WERI-Rb-1 (cell line): ENCODE measurements around the gene CACNG6.
A peak's percentile ranks its signal among the peaks of the same experiment; 100 is the strongest.
"Not testable (repeated sequence)": the region's sequence is repeated elsewhere in the genome, so short reads cannot be mapped to it uniquely, and the experiment has no call there.

ENCODE experiments used
- DNase-seq: peaks from one replicate; pipeline ENCODE4 v3.0.0-alpha.2; 2020
- H3K27ac ChIP-seq: fragments of 250-450 bp; sonication (Bioruptor Pico); 2 replicates; pipeline ENCODE4 v1.5.1; 2020; ENCODE audit warnings: mild to moderate bottlenecking, moderate library complexity
- H3K27me3 ChIP-seq: fragments of 250-450 bp; sonication (Bioruptor Pico); 2 replicates; pipeline ENCODE4 v1.5.1; 2021; ENCODE audit warnings: mild to moderate bottlenecking, low read depth, moderate library complexity; ENCODE audit not compliant: insufficient read depth, severe bottlenecking
- H3K36me3 ChIP-seq: fragments of 250-450 bp; sonication (Bioruptor Pico); 2 replicates; pipeline ENCODE4 v1.5.1; 2020; ENCODE audit warnings: mild to moderate bottlenecking, moderate library complexity
- H3K4me3 ChIP-seq: 2 replicates; pipeline ENCODE4 v1.5.1; 2011; ENCODE audit warnings: low read depth, mild to moderate bottlenecking, control low read depth, low read length
- H3K9me3 ChIP-seq: fragments of 250-450 bp; sonication (Bioruptor Pico); 2 replicates; pipeline ENCODE4 v1.5.1; 2021; ENCODE audit warnings: mild to moderate bottlenecking, moderate library complexity; ENCODE audit not compliant: severe bottlenecking
- TF ChIP-seq, protein P1 (sequence below): IDR thresholded peaks from 2 replicates; pipeline ENCODE4 v1.5.1; 2011; ENCODE audit warnings: low read depth, mild to moderate bottlenecking, control low read depth, inconsistent platforms, low read length

Gene CACNG6

DNA sequence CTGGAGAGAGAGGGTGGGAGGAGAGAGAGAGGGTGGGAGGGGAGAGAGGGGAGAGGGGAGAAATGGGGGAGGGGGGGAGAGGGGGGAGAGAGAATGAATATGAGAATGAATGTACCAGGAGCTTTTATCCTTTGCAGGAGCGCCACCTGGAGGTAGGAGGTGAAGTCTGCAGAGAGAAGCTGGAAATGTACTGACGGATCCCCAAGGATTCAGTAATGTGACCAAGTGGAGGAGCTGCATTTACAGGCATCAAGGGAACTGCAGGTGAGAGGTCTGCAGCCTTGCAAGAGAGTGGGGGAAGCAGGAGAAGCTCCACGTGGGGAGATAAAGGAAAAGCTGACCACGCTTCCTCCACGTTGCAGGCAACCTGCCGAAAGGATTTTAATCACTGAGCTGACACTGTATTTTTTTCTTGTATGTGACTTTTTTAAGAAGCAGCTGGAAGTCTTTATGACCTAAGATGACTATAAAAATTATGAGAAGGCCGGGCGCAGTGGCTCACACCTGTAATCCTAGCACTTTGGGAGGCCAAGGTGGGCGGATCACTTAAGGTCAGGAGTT is 38.6 kb downstream of the CACNG6 start:
- Histone ChIP-seq H3K27ac (no peak overlapping the region), H3K9me3 (peaks cover 2% of the 10 kb centered on the region), H3K27me3 (peaks cover 66% of the 10 kb centered on the region), H3K4me3 (no peak overlapping the region), H3K36me3 (no peaks in the 10 kb centered on the region)
- DNase-seq: peak; percentile 69
- TF ChIP-seq, protein P1, sequence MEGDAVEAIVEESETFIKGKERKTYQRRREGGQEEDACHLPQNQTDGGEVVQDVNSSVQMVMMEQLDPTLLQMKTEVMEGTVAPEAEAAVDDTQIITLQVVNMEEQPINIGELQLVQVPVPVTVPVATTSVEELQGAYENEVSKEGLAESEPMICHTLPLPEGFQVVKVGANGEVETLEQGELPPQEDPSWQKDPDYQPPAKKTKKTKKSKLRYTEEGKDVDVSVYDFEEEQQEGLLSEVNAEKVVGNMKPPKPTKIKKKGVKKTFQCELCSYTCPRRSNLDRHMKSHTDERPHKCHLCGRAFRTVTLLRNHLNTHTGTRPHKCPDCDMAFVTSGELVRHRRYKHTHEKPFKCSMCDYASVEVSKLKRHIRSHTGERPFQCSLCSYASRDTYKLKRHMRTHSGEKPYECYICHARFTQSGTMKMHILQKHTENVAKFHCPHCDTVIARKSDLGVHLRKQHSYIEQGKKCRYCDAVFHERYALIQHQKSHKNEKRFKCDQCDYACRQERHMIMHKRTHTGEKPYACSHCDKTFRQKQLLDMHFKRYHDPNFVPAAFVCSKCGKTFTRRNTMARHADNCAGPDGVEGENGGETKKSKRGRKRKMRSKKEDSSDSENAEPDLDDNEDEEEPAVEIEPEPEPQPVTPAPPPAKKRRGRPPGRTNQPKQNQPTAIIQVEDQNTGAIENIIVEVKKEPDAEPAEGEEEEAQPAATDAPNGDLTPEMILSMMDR: peak; percentile 67

DNA sequence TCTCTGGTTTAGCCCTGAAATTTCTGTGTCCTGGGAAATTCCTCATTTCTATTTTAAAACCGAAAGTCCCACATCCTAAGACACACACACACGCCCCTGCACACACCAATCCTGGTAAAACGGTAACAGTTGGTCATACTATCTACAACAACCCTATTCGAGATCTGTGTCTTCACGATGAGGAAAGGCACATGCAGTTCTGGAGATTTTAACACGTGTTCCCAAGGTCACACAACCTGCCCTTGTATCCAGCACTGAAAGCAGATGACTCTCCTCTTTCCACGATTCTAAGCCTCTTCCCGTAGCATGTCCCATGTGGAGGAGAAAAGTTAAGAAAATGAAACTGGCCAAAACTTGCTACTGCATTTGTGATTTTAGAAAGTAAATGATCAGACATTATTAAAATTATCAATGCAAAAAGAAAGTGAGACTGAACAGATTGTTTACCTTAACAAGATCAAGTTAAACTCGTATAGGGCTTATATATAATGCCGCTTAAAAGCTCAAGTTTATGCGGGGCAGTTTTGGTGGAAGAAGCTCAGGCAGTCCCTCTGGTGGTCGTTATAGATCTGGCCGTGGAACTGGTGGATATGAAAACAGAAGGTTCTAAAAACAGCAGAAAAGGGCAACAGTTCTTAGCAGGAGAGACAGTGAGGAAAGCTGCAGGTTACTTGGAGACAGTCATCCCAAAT is 39.6 kb downstream of the CACNG6 start:
- Histone ChIP-seq H3K36me3 (no peaks in the 10 kb centered on the region), H3K4me3 (no peak overlapping the region), H3K9me3 (peaks cover 2% of the 10 kb centered on the region), H3K27ac (no peak overlapping the region), H3K27me3 (peaks cover 60% of the 10 kb centered on the region)
- TF ChIP-seq, protein P1: peak; percentile 22; the same call in 1 of the 2 replicates
- peak; percentile 19 for DNase-seq

DNA sequence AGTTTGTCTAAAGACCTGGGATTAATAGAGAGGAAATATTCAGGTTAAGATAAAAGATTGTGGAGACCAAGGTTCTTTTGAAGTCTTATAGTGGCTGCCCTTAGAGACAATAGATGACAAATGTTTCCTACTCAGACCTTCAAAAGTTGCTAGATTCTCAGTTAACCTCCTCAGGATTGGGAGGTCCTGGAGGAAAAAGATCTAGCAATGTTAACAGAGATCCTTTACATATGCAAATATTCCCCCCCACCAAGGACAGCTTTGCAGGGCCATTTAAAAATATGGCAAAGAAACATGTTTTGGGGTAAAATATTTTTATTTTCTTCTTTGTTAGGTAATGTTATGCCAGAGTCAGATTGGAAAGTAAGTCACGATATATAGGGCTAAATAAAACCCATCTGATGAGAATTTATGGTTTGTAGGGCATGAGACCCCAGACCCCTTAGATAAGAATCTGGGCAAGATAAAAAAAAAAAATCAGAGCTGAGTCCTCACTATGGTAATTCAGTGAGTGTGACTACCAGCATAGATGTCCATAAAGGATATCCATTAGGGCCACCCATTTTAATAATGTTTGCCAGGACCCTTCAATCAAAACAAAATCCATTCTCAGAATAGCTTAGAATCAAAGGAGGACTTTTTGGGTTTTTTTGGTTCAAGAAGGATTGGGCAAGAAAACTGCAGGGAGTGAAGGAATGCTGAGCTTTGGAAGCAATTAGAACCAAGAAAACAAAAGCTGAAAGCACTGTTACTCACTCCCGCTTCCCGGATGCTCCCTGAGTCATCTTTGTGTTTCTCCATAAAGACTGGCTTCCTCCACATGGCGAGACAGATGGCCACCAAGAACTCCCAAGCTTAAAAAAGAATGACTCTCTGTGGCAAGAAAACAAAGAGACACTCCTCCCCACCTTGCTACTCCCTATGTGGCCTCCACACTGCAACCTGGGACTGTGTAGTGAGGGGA is 44.1 kb downstream of the CACNG6 start:
- DNase-seq: no peak
- Histone ChIP-seq H3K9me3 (no peaks in the 10 kb centered on the region), H3K27ac (no peak overlapping the region), H3K36me3 (no peaks in the 10 kb centered on the region), H3K4me3 (no peak overlapping the region), H3K27me3 (peaks cover 53% of the 10 kb centered on the region)
- TF ChIP-seq, protein P1: no peak

DNA sequence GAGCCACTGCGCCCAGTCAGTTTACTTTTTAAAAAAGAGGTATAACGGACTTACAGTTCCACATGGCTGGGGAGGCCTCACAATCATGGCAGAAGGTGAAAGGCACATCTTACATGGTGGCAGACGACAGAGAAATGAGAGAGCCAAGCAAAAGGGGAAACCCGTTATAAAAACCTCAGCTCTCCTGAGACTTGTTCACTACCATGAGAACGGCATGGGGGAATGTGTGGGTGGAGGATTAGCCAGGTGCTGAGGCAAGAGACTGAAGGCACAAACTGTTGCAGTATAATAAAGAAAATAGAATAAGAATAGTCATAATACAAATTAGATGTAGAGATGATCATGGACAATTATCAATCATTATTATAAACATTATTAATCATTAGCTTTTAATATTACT is 45.1 kb downstream of the CACNG6 start:
- H3K9me3 ChIP-seq, H3K27ac ChIP-seq, H3K4me3 ChIP-seq, H3K36me3 ChIP-seq, DNase-seq: not testable (repeated sequence)
- H3K27me3 ChIP-seq: peaks cover 52% of the 10 kb centered on the region

DNA sequence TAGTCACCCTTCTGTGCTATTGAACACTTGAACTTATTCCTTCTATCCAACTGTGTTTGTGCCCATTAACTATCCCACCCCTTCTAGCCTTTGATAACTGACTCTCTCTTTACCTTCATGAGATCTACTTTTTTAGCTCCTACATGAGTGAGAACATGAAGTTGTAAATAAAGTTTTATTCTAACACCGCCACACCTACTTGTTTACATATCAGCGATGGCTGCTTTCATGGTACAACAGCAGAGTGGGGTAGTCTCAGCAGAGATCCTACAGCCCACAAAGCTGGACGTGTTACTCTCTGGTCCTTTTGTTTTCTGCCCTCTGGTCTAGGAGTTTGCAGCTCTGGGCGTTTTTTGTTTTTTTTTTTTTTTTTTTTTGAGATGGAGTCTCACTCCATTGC is 48.6 kb downstream of the CACNG6 start:
- DNase-seq: no peak
- Histone ChIP-seq H3K27me3 (peaks cover 54% of the 10 kb centered on the region), H3K27ac (no peak overlapping the region), H3K36me3 (no peaks in the 10 kb centered on the region), H3K9me3 (peaks cover 2% of the 10 kb centered on the region), H3K4me3 (no peak overlapping the region)
- TF ChIP-seq, protein P1: no peak
